Measurements from ENCODE around the gene SULT1B1. TPM values are rescaled to one million over a fixed set of nuclear protein-coding genes. Genes with fewer than 3 reads are reported as not detected.

SULT1B1 gene
- total RNA-seq, 2 experiments from 2014 or later: 0.08 TPM; not detected in 1

DNA sequence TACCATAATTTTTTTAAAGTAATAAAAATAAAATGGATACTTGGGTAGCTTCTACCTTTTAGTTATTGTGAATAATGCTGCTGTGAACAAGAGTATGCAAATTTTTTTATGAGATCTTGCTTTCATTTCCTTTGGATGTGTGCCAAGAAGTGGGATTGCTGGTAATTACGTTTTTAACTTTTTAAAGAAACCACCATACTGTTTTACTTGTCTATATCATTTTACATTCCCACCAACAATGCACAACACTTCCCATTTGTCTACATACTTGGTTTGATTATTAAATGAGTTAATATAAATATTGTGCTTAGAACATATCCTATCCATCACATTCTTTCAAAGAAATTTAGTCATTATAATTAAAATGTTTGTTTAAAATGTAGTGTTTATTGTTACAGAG, 3.9 kb upstream of the SULT1B1 start:
- intact Hi-C loops (cut with micrococcal nuclease; ENCODE audit: unreplicated experiment): no loop called here
- TF ChIP-seq EZH2phosphoT487 (IDR thresholded peaks at IDR 0.05; ENCODE audit: borderline replicate concordance, low read depth, low read length): no peak
- TF ChIP-seq, protein P1, sequence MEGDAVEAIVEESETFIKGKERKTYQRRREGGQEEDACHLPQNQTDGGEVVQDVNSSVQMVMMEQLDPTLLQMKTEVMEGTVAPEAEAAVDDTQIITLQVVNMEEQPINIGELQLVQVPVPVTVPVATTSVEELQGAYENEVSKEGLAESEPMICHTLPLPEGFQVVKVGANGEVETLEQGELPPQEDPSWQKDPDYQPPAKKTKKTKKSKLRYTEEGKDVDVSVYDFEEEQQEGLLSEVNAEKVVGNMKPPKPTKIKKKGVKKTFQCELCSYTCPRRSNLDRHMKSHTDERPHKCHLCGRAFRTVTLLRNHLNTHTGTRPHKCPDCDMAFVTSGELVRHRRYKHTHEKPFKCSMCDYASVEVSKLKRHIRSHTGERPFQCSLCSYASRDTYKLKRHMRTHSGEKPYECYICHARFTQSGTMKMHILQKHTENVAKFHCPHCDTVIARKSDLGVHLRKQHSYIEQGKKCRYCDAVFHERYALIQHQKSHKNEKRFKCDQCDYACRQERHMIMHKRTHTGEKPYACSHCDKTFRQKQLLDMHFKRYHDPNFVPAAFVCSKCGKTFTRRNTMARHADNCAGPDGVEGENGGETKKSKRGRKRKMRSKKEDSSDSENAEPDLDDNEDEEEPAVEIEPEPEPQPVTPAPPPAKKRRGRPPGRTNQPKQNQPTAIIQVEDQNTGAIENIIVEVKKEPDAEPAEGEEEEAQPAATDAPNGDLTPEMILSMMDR (conservative IDR thresholded peaks at IDR 0.05; ENCODE audit: low read length): no peak
- no peak overlapping the region for H2AFZ ChIP-seq (ENCODE audit: low read length)
- ChIA-PET CTCF (ENCODE audit: unreplicated experiment) (no interaction called here), POLR2A (no interaction called here)
- H3K9me3 ChIP-seq (ENCODE audit: low read length): no peaks in the 10 kb centered on the region
- no peak overlapping the region for H3K4me3 ChIP-seq (ENCODE audit: low read depth, low read length, poor library complexity, severe bottlenecking)
- no peak for DNase-seq (ENCODE audit: low spot score)
- BruUV-seq (replicated peaks): no TSS peak
- no peaks in the 10 kb centered on the region for H3K36me3 ChIP-seq (ENCODE audit: insufficient read depth, low read length)
- no peak overlapping the region for H3K27ac ChIP-seq (ENCODE audit: low read depth, low read length, poor library complexity, severe bottlenecking)
- no peaks in the 10 kb centered on the region for H3K79me2 ChIP-seq (ENCODE audit: insufficient read depth, low read depth, low read length)
- no peak overlapping the region for H3K4me2 ChIP-seq (ENCODE audit: low read length)
- H4K20me1 ChIP-seq (ENCODE audit: insufficient read depth, low read length): no peaks in the 10 kb centered on the region
- H3K4me1 ChIP-seq (ENCODE audit: insufficient read depth, low read length, poor library complexity, severe bottlenecking): no peaks in the 10 kb centered on the region
- H3K9me2 ChIP-seq (ENCODE audit: insufficient read depth, low read length): no peaks in the 10 kb centered on the region

DNA sequence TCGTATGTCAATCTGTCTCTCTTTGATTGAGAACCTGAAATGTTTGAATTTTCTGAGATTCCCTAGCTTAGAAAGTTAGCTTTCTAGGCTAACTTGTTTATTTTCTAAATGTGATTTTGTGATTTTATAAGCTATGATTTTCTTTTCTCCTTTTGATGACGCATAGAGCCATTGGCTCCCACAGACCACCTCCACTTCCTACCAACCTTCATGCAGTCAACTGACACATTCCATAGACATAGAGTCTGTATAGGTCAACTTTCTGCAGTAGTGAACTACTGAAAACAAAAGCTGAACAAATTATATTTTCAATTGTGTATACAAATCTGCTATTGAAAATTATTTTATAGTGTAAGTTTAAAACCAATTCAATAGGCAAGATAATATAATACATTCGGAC, 2.8 kb upstream of the SULT1B1 start:
- intact Hi-C loops (cut with micrococcal nuclease; ENCODE audit: unreplicated experiment): no loop called here
- Histone ChIP-seq H3K9me3 (ENCODE audit: low read length) (no peaks in the 10 kb centered on the region), H3K4me1 (ENCODE audit: insufficient read depth, low read length, poor library complexity, severe bottlenecking) (no peaks in the 10 kb centered on the region), H3K9me2 (ENCODE audit: insufficient read depth, low read length) (no peaks in the 10 kb centered on the region), H4K20me1 (ENCODE audit: insufficient read depth, low read length) (no peaks in the 10 kb centered on the region), H3K4me2 (ENCODE audit: low read length) (no peak overlapping the region), H3K4me3 (ENCODE audit: low read depth, low read length, poor library complexity, severe bottlenecking) (no peak overlapping the region), H2AFZ (ENCODE audit: low read length) (no peak overlapping the region), H3K79me2 (ENCODE audit: insufficient read depth, low read depth, low read length) (no peaks in the 10 kb centered on the region), H3K27ac (ENCODE audit: low read depth, low read length, poor library complexity, severe bottlenecking) (no peak overlapping the region), H3K36me3 (ENCODE audit: insufficient read depth, low read length) (no peaks in the 10 kb centered on the region)
- TF ChIP-seq EZH2phosphoT487 (IDR thresholded peaks at IDR 0.05; ENCODE audit: borderline replicate concordance, low read depth, low read length): no peak
- ChIA-PET CTCF (ENCODE audit: unreplicated experiment) (no interaction called here), POLR2A (no interaction called here)
- no peak for DNase-seq (ENCODE audit: low spot score)
- no TSS peak for BruUV-seq (replicated peaks)

DNA sequence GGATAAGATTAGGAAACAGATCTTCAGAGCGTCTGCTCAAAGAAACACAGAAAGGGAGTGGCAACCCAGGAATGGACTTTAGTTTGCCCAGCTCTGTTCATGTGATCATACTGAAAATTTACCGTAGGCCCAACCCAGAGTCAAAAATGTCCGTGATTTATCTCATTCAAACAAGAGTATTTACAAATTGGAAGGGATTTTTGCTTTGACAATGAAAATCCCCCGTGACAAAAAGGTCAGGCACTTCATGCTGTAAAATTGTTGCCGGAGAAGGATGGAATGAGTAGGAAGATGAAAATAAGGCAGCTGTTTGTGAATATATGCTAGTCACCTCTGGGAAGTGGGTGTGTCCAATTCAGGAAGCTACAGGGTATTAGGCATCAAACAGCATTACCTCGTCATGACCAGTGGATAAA, 1.2 kb downstream of the SULT1B1 start:
- ChIA-PET CTCF (ENCODE audit: unreplicated experiment) (no interaction called here), POLR2A (interaction anchor here (0.6 to 1.0 kb wide), 2 partner anchors 8 to 519 kb away, joined by 3 read pairs; no protein-coding TSS in a partner anchor)
- TF ChIP-seq EZH2phosphoT487 (IDR thresholded peaks at IDR 0.05; ENCODE audit: borderline replicate concordance, low read depth, low read length): no peak
- TF ChIP-seq, protein P1 (conservative IDR thresholded peaks at IDR 0.05; ENCODE audit: low read length): no peak
- H3K27ac ChIP-seq (ENCODE audit: low read depth, low read length, poor library complexity, severe bottlenecking): no peak overlapping the region
- intact Hi-C loops (cut with micrococcal nuclease; ENCODE audit: unreplicated experiment): no loop called here
- H3K36me3 ChIP-seq (ENCODE audit: insufficient read depth, low read length): no peaks in the 10 kb centered on the region
- H3K4me2 ChIP-seq (ENCODE audit: low read length): no peak overlapping the region
- H4K20me1 ChIP-seq (ENCODE audit: insufficient read depth, low read length): no peaks in the 10 kb centered on the region
- no peaks in the 10 kb centered on the region for H3K79me2 ChIP-seq (ENCODE audit: insufficient read depth, low read depth, low read length)
- H3K4me3 ChIP-seq (ENCODE audit: low read depth, low read length, poor library complexity, severe bottlenecking): no peak overlapping the region
- H2AFZ ChIP-seq (ENCODE audit: low read length): no peak overlapping the region
- H3K9me3 ChIP-seq (ENCODE audit: low read length): no peaks in the 10 kb centered on the region
- BruUV-seq (replicated peaks): no TSS peak
- no peaks in the 10 kb centered on the region for H3K4me1 ChIP-seq (ENCODE audit: insufficient read depth, low read length, poor library complexity, severe bottlenecking)
- no peaks in the 10 kb centered on the region for H3K9me2 ChIP-seq (ENCODE audit: insufficient read depth, low read length)
- no peak for DNase-seq (ENCODE audit: low spot score)
